Activated CD4-positive, alpha-beta T cell treated with anti-CD3 and anti-CD28 coated beads, Interleukin-2, Interleukin-4, amounts not matched to agents 100 ng/mL and 50 ng/mL, durations not matched to agents 16 hours and 8 hours (primary cell): ENCODE measurements around the gene MBD3.

Source experiments
- DNase-seq: peaks from one replicate; pipeline ENCODE4 v3.0.0-alpha.2; 2020; ENCODE audit warnings: low spot score

The MBD3 gene

GRCh38 chr19:1571358-1571757 is 21.3 kb downstream of the MBD3 start:
- no peak for DNase-seq

GRCh38 chr19:1570836-1571235 is 21.8 kb downstream of the MBD3 start:
- no peak for DNase-seq

- no peak for DNase-seq
Observed at GRCh38 chr19:1569997-1570396, 22.7 kb downstream of the MBD3 start.

- peak; percentile 79 for DNase-seq
Observed at GRCh38 chr19:1568320-1569019, 24.2 kb downstream of the MBD3 start, which contains the start of gene MEX3D. Gene MEX3D, minus strand, starts transcription at chr19:1568325. Its CDS starts 267 bp downstream, at chr19:1568058.

GRCh38 chr19:1567848-1568227 is 24.8 kb downstream of the MBD3 start:
- no peak for DNase-seq

GRCh38 chr19:1567116-1567847 is 25.4 kb downstream of the MBD3 start:
- no peak for DNase-seq

- no peak for DNase-seq
Observed at GRCh38 chr19:1566392-1567115, 26.1 kb downstream of the MBD3 start.

- no peak for DNase-seq
Observed at GRCh38 chr19:1563251-1563650, 29.4 kb downstream of the MBD3 start.

GRCh38 chr19:1561236-1561842 is 31.3 kb downstream of the MBD3 start:
- no peak for DNase-seq

- no peak for DNase-seq
Observed at GRCh38 chr19:1560286-1560882, 32.3 kb downstream of the MBD3 start.

GRCh38 chr19:1558552-1558951 is 34.1 kb downstream of the MBD3 start:
- DNase-seq: no peak

GRCh38 chr19:1556390-1557070 is 36.1 kb downstream of the MBD3 start:
- no peak for DNase-seq

- DNase-seq: no peak
Observed at GRCh38 chr19:1555487-1556389, 36.9 kb downstream of the MBD3 start.

GRCh38 chr19:1554968-1555367 is 37.7 kb downstream of the MBD3 start:
- no peak for DNase-seq

GRCh38 chr19:1553415-1553814 is 39.2 kb downstream of the MBD3 start:
- no peak for DNase-seq

- no peak for DNase-seq
Observed at GRCh38 chr19:1551068-1552040, 41.3 kb downstream of the MBD3 start.

- no peak for DNase-seq
Observed at GRCh38 chr19:1549332-1549945, 43.2 kb downstream of the MBD3 start.

- no peak for DNase-seq
Observed at GRCh38 chr19:1540365-1540925, 52.2 kb downstream of the MBD3 start.
